CD4-positive, alpha-beta memory T cell (primary cell): ENCODE data around the gene BRD7. TPM values are rescaled to one million over a fixed set of nuclear protein-coding genes. Genes with fewer than 3 reads are reported as not detected.

ENCODE experiments used
- CTCF ChIA-PET: fragments of 350-600 bp; sonication (Branson Sonifier 250); formaldehyde crosslinking; loops from one replicate; lab custom pipeline; 2021; ENCODE audit warnings: inconsistent platforms; ENCODE audit not compliant: partially characterized antibody; lab: Charles Lee
- POLR2A ChIA-PET: fragments of 350-600 bp; sonication (Branson Sonifier 250); formaldehyde crosslinking; loops from one replicate; lab custom pipeline; 2021; ENCODE audit not compliant: partially characterized antibody; lab: Charles Lee
- DNase-seq, 5 donors: peaks; one replicate each; pipeline versions ENCODE4 v3.0.0 to v3.0.0-alpha.2; 2020 to 2022; ENCODE audit warnings: mixed read lengths in 1 of 5
- H3K27ac ChIP-seq: one replicate; pipeline ENCODE4 v1.7.0; 2013; ENCODE audit warnings: low read depth, low read length
- H3K27me3 ChIP-seq: 2 replicates; pipeline ENCODE4 v1.7.0; 2013; ENCODE audit warnings: mild to moderate bottlenecking, low read length, moderate library complexity; ENCODE audit not compliant: insufficient read depth
- H3K36me3 ChIP-seq: 2 replicates; pipeline ENCODE4 v1.7.0; 2013; ENCODE audit warnings: mild to moderate bottlenecking, low read length, moderate library complexity; ENCODE audit not compliant: insufficient read depth
- H3K4me1 ChIP-seq: 2 replicates; pipeline ENCODE4 v1.7.0; 2013; ENCODE audit warnings: mild to moderate bottlenecking, low read length, moderate library complexity; ENCODE audit not compliant: insufficient read depth
- H3K4me3 ChIP-seq, 2 donors: one replicate each; pipeline ENCODE4 v1.7.0; 2013; ENCODE audit warnings: low read length in 2 of 2, mild to moderate bottlenecking in 1 of 2
- H3K9me3 ChIP-seq, 2 donors: one replicate each; pipeline ENCODE4 v1.7.0; 2013; ENCODE audit warnings: low read length in 2 of 2, control low read depth in 1 of 2; ENCODE audit not compliant: control insufficient read depth in 1 of 2
- H3K27ac Mint-ChIP-seq, 7 donors: one replicate each; pipeline ENCODE4 v1.8.0; 2020 to 2021; ENCODE audit warnings: mixed read lengths in 7 of 7, mild to moderate bottlenecking in 6 of 7, inconsistent platforms in 3 of 7, moderate library complexity in 3 of 7
- H3K27me3 Mint-ChIP-seq, 2 donors: one replicate each; pipeline ENCODE4 v1.8.0; 2020 to 2021; ENCODE audit warnings: mixed read lengths in 2 of 2
- H3K36me3 Mint-ChIP-seq, 2 donors: one replicate each; pipeline ENCODE4 v1.8.0; 2020 to 2021; ENCODE audit warnings: mixed read lengths in 2 of 2, inconsistent platforms in 1 of 2, mild to moderate bottlenecking in 1 of 2
- H3K4me1 Mint-ChIP-seq, 4 donors: one replicate each; pipeline ENCODE4 v1.8.0; 2020 to 2021; ENCODE audit warnings: mixed read lengths in 4 of 4, mild to moderate bottlenecking in 1 of 4
- H3K4me3 Mint-ChIP-seq, 8 donors: one replicate each; pipeline ENCODE4 v1.8.0; 2020 to 2021; ENCODE audit warnings: mixed read lengths in 8 of 8, mild to moderate bottlenecking in 7 of 8, moderate library complexity in 6 of 8, inconsistent platforms in 3 of 8
- H3K9me3 Mint-ChIP-seq, 8 donors: one replicate each; pipeline ENCODE4 v1.8.0; 2020 to 2021; ENCODE audit warnings: mixed read lengths in 8 of 8, mild to moderate bottlenecking in 5 of 8, inconsistent platforms in 3 of 8, moderate library complexity in 1 of 8
- intact Hi-C: fragments of 100-400 bp; cut with micrococcal nuclease; formaldehyde crosslinking; loops from one replicate; pipeline ENCODE4 v1.15.1; 2023
- polyA plus RNA-seq, 2 donors: library from polyadenylated mRNA; unstranded; fragments of 300-500 nt; fragmentation: Illumina TruSeq; gene quantifications; one replicate each; pipeline ENCODE4 v1.2.3, GENCODE V29; 2021
- total RNA-seq, 2 experiments: library from RNA; stranded (reverse); gene quantifications; one replicate each; pipeline ENCODE4 v1.2.3, GENCODE V29; 2021

The BRD7 gene
- total and polyA plus RNA-seq, 4 experiments from 2014 or later = 18.1 to 97.7 (median 77.0) TPM

DNA sequence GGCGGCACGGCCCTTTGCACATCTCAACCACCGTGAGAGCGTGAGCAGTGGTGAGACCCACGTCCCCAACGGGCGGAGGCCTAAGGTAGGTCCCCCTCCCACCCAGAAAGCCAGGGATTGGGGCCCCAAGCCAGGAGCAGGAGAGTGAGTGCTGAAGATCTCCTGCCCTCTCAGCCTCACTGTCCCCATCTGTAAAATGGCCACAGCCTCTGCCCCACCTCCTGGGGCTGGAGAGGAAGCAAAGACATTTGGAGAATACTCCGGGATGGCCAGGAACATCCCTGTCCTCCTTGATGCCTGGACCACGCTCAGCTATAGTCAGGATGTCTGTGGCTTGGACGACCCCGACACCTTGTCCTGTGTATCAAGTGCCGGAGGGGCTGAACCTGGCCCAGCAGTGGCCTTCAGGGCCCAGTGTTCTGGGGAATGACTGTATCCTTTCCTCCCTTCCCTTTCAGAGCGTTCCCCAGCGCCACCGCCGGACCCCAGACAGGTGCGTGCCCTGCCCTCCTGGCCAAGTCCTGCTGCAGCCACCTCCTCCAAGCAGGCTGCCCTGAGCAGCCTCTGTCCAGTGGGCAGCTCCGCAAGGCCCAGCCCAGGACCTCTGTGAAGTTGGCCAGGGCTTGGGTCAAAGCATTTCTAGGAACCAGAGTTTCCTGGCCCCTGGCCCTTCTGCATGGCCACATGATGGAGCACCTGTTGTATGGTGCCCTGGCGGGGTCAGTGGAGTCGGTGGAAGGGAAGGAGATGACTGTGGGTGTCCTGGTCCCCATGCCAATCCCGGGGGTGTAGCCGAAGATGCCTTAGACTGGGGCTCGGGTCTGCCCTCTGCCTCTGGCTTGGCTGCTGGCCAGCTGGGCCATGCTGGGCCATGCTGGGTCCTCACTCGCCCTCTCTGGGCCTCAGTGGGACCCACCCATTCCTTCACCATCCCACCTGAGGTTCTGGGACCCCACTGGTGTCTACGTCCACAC lies 64.0 kb downstream of the BRD7 start:
- no peak for DNase-seq
- no peak overlapping the region for H3K4me3 Mint-ChIP-seq
- Histone ChIP-seq H3K36me3 (peaks cover 82% of the 10 kb centered on the region), H3K27ac (no peak overlapping the region), H3K27me3 (no peaks in the 10 kb centered on the region), H3K4me3 (no peak overlapping the region), H3K4me1 (no peaks in the 10 kb centered on the region), H3K9me3 (no peaks in the 10 kb centered on the region)
- ChIA-PET POLR2A (interaction anchor here (0.9 to 3.2 kb wide), 4 partner anchors 9 to 31 kb away, joined by 3 to 8 read pairs (median 3); no protein-coding TSS in a partner anchor), CTCF (no interaction called here)
- H3K36me3 Mint-ChIP-seq = peaks cover 10 to 55% of the 10 kb centered on the region in 2 donors
- H3K4me1 Mint-ChIP-seq = peaks cover 0 to 4% (median 2%) of the 10 kb centered on the region in 4 donors
- peak overlapping the region in 1 of 7 donors; percentile 22 for H3K27ac Mint-ChIP-seq
- H3K27me3 Mint-ChIP-seq = no peaks in the 10 kb centered on the region
- intact Hi-C loops = no loop called here
- no peaks in the 10 kb centered on the region for H3K9me3 Mint-ChIP-seq

DNA sequence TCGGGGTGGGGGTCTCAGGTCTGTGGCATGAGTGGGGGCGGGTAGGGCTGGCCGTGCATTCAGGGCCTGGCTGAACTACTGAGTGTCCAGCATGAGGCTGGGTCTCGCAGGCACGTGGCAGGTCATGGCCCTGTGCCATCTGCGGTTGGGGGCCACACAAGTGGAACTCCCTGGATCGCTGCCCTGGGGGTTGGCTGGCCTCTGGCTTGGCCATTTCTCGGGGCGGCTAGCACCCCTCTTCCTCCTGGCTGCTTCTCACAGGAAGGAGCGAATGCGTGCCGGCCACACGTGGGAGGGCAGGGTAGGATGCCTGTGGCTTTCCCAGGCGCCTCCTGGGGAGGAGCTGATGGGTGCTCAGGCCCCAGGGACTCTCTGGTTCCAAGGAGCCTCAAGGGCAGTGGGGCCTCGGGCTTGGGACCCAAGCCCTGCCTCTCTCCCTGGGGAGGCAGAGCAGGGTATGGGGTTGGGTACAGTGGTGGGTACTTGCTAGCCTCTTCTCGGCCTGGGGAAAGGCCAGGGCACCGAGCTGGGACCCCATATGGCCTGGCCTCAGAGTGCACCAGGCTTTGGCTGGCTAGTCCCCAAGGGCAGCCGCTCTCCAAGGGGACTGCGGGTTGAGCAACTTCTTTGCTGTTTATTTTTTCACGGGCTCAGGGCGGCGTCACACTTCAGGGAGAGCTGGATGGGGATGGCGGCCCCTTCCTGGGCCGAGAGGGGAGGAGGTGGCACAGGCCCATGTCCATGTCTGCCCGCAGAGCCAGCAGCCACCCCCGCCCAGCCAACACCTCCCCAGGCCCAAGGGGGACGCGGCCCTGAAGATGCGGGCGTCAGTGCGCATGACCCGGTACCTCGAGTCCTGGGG lies 65.0 kb downstream of the BRD7 start:
- CTCF ChIA-PET = interaction anchor here (0.6 to 1.4 kb wide), 2 partner anchors 18 to 70 kb away, joined by 3 read pairs; no protein-coding TSS in a partner anchor
- H3K36me3 ChIP-seq = peaks cover 76% of the 10 kb centered on the region
- H3K27me3 Mint-ChIP-seq = no peaks in the 10 kb centered on the region
- H3K36me3 Mint-ChIP-seq = peaks cover 10 to 53% of the 10 kb centered on the region in 2 donors
- H3K4me3 ChIP-seq = no peak overlapping the region
- no peak overlapping the region for H3K4me3 Mint-ChIP-seq
- no peak for DNase-seq
- H3K9me3 Mint-ChIP-seq = no peaks in the 10 kb centered on the region
- H3K9me3 ChIP-seq = no peaks in the 10 kb centered on the region
- intact Hi-C loops = no loop called here
- H3K27ac Mint-ChIP-seq = peak overlapping the region in 4 of 7 donors; percentile 22 to 74 (median 46)
- no peak overlapping the region for H3K27ac ChIP-seq
- H3K4me1 Mint-ChIP-seq = peaks cover 0 to 4% (median under 1%) of the 10 kb centered on the region in 4 donors
- POLR2A ChIA-PET = interaction anchor here (1.1 to 3.2 kb wide), 2 partner anchors 10 to 23 kb away, joined by 3 to 8 read pairs; no protein-coding TSS in a partner anchor
- no peaks in the 10 kb centered on the region for H3K4me1 ChIP-seq
- H3K27me3 ChIP-seq = no peaks in the 10 kb centered on the region

- Mint-ChIP-seq H3K27me3 (no peaks in the 10 kb centered on the region), H3K4me3 (no peak overlapping the region), H3K4me1 (peaks cover 0 to 7% (median under 1%) of the 10 kb centered on the region in 4 donors), H3K27ac (peak overlapping the region in 6 of 7 donors; percentile 32 to 77 (median 65)), H3K36me3 (peaks cover 13 to 53% of the 10 kb centered on the region in 2 donors), H3K9me3 (no peaks in the 10 kb centered on the region)
- CTCF ChIA-PET = interaction anchor here (1.4 kb wide), 1 partner anchor 19 kb away, joined by 3 read pairs; no protein-coding TSS in a partner anchor
- Histone ChIP-seq H3K4me3 (no peak overlapping the region), H3K27ac (no peak overlapping the region), H3K27me3 (no peaks in the 10 kb centered on the region), H3K36me3 (peaks cover 76% of the 10 kb centered on the region), H3K9me3 (no peaks in the 10 kb centered on the region), H3K4me1 (no peaks in the 10 kb centered on the region)
- no peak for DNase-seq
- intact Hi-C loops = no loop called here
- POLR2A ChIA-PET = interaction anchor here (3.2 kb wide), 1 partner anchor 11 kb away, joined by 8 read pairs; no protein-coding TSS in a partner anchor
These were observed 65.7 kb downstream of the BRD7 start for GRCh38 chr16:50303041-50303604.

GRCh38 chr16:50302472-50303005 lies 66.2 kb downstream of the BRD7 start:
- Mint-ChIP-seq H3K27ac (peak overlapping the region in 5 of 7 donors; percentile 17 to 74 (median 72)), H3K27me3 (no peaks in the 10 kb centered on the region), H3K9me3 (no peaks in the 10 kb centered on the region), H3K4me1 (peaks cover 0 to 7% (median under 1%) of the 10 kb centered on the region in 4 donors), H3K36me3 (peaks cover 16 to 55% of the 10 kb centered on the region in 2 donors), H3K4me3 (no peak overlapping the region)
- intact Hi-C loops = no loop called here
- Histone ChIP-seq H3K4me1 (no peaks in the 10 kb centered on the region), H3K4me3 (no peak overlapping the region), H3K36me3 (peaks cover 79% of the 10 kb centered on the region), H3K27ac (no peak overlapping the region), H3K9me3 (no peaks in the 10 kb centered on the region), H3K27me3 (no peaks in the 10 kb centered on the region)
- CTCF ChIA-PET = interaction anchor here (1.4 kb wide), 1 partner anchor 20 kb away, joined by 3 read pairs; no protein-coding TSS in a partner anchor
- no peak for DNase-seq
- POLR2A ChIA-PET = interaction anchor here (3.2 kb wide), 1 partner anchor 11 kb away, joined by 8 read pairs; no protein-coding TSS in a partner anchor

DNA sequence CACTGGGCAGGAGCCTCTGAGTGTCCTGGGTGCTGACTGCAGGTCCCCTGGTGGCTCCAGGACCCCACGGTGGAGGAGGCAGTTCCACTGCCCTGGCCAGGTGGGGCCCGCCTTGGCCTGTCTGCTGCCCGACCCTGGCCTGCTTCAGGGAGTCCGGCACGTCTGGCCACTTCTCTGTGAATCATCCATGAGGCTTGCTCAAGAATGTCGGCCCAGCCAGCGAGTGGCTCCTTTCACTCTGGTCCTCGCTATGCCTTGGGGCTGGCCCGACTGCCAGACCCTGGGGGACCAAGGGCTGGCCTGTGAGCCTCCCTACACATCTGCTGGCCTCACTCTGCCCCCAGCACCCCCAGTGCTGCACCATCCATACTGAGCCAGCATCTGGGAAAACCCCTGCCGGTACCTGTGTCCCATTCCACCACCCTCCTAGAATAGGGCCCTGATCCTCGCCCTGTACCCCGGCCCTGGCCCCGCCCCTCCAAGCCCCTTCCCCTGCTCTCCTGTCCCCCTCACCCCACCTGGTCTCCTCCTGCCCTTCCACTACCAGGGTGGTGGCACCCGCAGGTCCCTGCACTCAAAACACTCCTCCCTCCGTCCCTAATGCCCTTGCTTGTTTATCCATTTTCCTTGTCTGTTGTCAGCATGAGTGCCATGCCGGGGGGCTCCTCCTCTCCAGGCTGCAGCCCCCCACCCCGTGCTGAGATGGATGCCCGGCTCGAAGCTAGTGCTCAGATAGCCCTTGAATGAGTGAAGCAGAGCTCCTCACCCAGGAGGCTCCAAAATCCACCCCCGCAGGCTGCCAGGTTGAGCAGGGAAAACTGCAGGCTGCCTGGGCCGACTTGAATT lies 66.9 kb downstream of the BRD7 start:
- Mint-ChIP-seq H3K27ac (peak overlapping the region in 3 of 7 donors; percentile 17 to 74 (median 18)), H3K4me1 (peaks cover 0 to 3% (median under 1%) of the 10 kb centered on the region in 4 donors), H3K4me3 (no peak overlapping the region), H3K36me3 (peaks cover 16 to 54% of the 10 kb centered on the region in 2 donors), H3K9me3 (no peaks in the 10 kb centered on the region), H3K27me3 (no peaks in the 10 kb centered on the region)
- H3K36me3 ChIP-seq = peaks cover 79% of the 10 kb centered on the region
- no peak for DNase-seq
- H3K9me3 ChIP-seq = no peaks in the 10 kb centered on the region
- H3K4me1 ChIP-seq = no peaks in the 10 kb centered on the region
- CTCF ChIA-PET = no interaction called here
- intact Hi-C loops = no loop called here
- H3K4me3 ChIP-seq = no peak overlapping the region
- POLR2A ChIA-PET = interaction anchor here (3.2 kb wide), 1 partner anchor 12 kb away, joined by 8 read pairs; no protein-coding TSS in a partner anchor
- H3K27ac ChIP-seq = no peak overlapping the region
- no peaks in the 10 kb centered on the region for H3K27me3 ChIP-seq
